Body of pancreas (tissue), 4 donors: ENCODE results near the gene CLIP4. TPM values are rescaled to one million over a fixed set of nuclear protein-coding genes. Genes with fewer than 3 reads are reported as not detected.
A peak's percentile ranks its signal among the peaks of the same experiment; 100 is the strongest.

Source experiments
- ATAC-seq: fragments of 150-250 bp; one replicate; pipeline ENCODE4 v1.9.1; 2016
- DNase-seq, 4 donors: peaks; one replicate each; pipeline ENCODE4 v3.0.0-alpha.2; 2019
- H3K27ac ChIP-seq, 4 donors: fragments of 200-600 bp; sonication (generic); 1 replicate in 3 of 4; 2 replicates in 1 of 4; pipeline versions ENCODE4 v1.5.1 to v1.6.1; 2016 to 2019; ENCODE audit warnings: mild to moderate bottlenecking in 1 of 4, mixed read lengths in 1 of 4, moderate library complexity in 1 of 4
- H3K27me3 ChIP-seq, 2 donors: fragments of 200-600 bp; sonication (generic); one replicate each; pipeline ENCODE4 v1.6.0; 2016; ENCODE audit warnings: mild to moderate bottlenecking in 1 of 2
- H3K36me3 ChIP-seq, 2 donors: fragments of 200-600 bp; sonication (generic); replicated peaks in 1 of 2; 2 replicates each; pipeline ENCODE4 v1.5.1; 2016; ENCODE audit warnings: low read depth in 2 of 2; ENCODE audit not compliant: insufficient read depth in 1 of 2
- H3K4me1 ChIP-seq: fragments of 200-600 bp; sonication (generic); one replicate; pipeline ENCODE4 v1.6.0; 2016
- H3K4me3 ChIP-seq, 2 donors: fragments of 200-600 bp; sonication (generic); 1 replicate in 1 of 2; 2 replicates in 1 of 2; pipeline ENCODE4 v1.5.1; 2016 to 2019
- H3K9me3 ChIP-seq, 3 donors: fragments of 200-600 bp; sonication (generic); 1 replicate in 2 of 3; 2 replicates in 1 of 3; pipeline ENCODE4 v1.5.1; 2016
- POLR2A ChIP-seq, 3 donors: fragments of 450-650 bp; IDR thresholded peaks; one replicate each; pipeline ENCODE4 v1.6.1; 2016; ENCODE audit warnings: antibody characterized with exemption in 3 of 3, mild to moderate bottlenecking in 2 of 3
- WGBS, 2 donors: methylation state at CpG; one replicate each; pipeline ENCODE4 v1.1.5; 2017; 5-methylcytosine and 5-hydroxymethylcytosine counted together
- intact Hi-C: fragments of 100-400 bp; cut with DNase I; formaldehyde crosslinking; loops from one replicate; pipeline ENCODE4 v1.15.1; 2023
- total RNA-seq, 2 donors: library from RNA; depleted of rRNA; stranded (reverse); fragments of >200 nt; gene quantifications; one replicate each; pipeline ENCODE4 v1.1.0, GENCODE V29; 2016
- TF ChIP-seq, protein P1 (sequence below), 7 experiments: fragments of 450-650 bp in 4 of 7; fragments of 200-600 bp in 3 of 7; sonication (generic) in 3 of 7; IDR thresholded peaks; one replicate each; pipeline ENCODE4 v1.5.1; 2016 to 2019; ENCODE audit warnings: antibody characterized with exemption in 7 of 7

The CLIP4 gene
- total RNA-seq, 2 donors from 2014 or later, result 17.5 to 19.7 TPM

DNA sequence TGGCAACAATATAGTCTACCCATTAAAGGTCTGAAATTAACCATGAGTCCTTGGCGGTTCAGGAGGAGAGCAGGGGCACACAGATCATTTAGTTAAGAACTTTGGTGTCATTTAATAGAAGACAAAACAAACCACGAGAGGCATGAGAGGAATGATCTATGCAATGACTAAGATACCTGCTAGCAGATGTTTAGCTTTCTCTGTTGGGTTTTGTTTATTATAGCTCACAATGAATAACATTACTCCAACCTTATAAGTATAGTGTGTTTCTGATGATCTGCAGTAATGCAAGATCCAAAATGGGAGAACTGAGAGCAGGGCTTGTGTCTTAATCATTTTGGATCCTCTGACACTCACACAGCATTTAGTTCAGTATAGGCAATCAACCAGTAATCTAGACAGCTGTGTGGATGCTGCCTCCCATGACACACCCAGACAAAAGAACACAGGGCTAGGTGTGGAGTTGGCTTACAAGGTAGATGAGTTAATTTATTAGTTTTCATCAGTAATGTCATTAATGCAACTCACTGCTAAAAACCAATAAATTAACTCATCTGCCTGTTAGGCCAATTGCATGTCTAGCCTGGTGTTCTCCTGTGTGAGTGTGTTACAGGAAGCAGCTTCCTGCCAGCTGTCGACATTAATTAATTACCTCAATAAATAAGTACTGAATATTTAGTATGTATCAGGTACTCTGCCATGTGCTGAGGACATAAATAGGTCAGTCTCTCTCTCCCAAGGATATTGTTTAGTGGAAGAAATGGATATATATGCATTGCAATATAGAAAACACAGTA lies 92.3 kb downstream of the CLIP4 start:
- DNase-seq (no peak), ATAC-seq (no peak)
- WGBS, 2 donors, result 68 to 78% methylated on average over 3 of the region's 3 CpGs
- Histone ChIP-seq H3K9me3 (no peaks in the 10 kb centered on the region), H3K4me1 (no peaks in the 10 kb centered on the region), H3K27me3 (no peaks in the 10 kb centered on the region), H3K27ac (no peak overlapping the region), H3K36me3 (no peaks in the 10 kb centered on the region), H3K4me3 (no peak overlapping the region)
- intact Hi-C loops, result no loop called here
- TF ChIP-seq POLR2A (IDR thresholded peaks at IDR 0.05), result no peak
- TF ChIP-seq, protein P1, sequence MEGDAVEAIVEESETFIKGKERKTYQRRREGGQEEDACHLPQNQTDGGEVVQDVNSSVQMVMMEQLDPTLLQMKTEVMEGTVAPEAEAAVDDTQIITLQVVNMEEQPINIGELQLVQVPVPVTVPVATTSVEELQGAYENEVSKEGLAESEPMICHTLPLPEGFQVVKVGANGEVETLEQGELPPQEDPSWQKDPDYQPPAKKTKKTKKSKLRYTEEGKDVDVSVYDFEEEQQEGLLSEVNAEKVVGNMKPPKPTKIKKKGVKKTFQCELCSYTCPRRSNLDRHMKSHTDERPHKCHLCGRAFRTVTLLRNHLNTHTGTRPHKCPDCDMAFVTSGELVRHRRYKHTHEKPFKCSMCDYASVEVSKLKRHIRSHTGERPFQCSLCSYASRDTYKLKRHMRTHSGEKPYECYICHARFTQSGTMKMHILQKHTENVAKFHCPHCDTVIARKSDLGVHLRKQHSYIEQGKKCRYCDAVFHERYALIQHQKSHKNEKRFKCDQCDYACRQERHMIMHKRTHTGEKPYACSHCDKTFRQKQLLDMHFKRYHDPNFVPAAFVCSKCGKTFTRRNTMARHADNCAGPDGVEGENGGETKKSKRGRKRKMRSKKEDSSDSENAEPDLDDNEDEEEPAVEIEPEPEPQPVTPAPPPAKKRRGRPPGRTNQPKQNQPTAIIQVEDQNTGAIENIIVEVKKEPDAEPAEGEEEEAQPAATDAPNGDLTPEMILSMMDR (IDR thresholded peaks at IDR 0.05), result no peak

- H3K4me1 ChIP-seq, result no peaks in the 10 kb centered on the region
- ATAC-seq (no peak), DNase-seq (no peak)
- no peaks in the 10 kb centered on the region for H3K27me3 ChIP-seq
- no peaks in the 10 kb centered on the region for H3K9me3 ChIP-seq
- no peak overlapping the region for H3K4me3 ChIP-seq
- intact Hi-C loops, result no loop called here
- TF ChIP-seq, protein P1 (IDR thresholded peaks at IDR 0.05), result no peak
- no peak for TF ChIP-seq POLR2A (IDR thresholded peaks at IDR 0.05)
- H3K27ac ChIP-seq, result no peak overlapping the region
- no peaks in the 10 kb centered on the region for H3K36me3 ChIP-seq
- WGBS, 2 donors, result 89 to 94% methylated on average over 5 of the region's 5 CpGs
These were observed 94.3 kb downstream of the CLIP4 start for GRCh38 chr2:29209551-29209950.

DNA sequence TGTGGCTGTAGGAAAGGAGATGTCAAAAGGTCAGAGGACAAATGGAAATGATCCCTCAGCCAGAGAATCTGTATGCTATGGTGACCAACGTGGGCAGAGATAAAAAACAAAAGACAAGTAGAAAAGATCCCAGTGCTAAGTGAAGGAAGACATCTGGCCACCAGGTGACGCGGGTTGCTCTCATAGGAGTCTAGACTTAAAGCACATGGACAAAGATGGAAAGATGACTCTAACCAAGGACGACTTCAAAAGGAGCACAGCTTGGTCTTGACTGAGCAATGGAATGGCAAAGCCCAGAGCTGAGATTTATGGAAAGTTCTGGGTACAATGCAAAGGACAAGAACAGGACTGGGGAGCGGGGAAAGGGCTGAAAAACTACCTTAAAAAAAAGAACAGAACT lies 96.8 kb downstream of the CLIP4 start:
- H3K36me3 ChIP-seq, result no peaks in the 10 kb centered on the region
- DNase-seq (no peak), ATAC-seq (no peak)
- intact Hi-C loops, result no loop called here
- no peaks in the 10 kb centered on the region for H3K27me3 ChIP-seq
- no peak overlapping the region for H3K27ac ChIP-seq
- no peak overlapping the region for H3K4me3 ChIP-seq
- TF ChIP-seq, protein P1 (IDR thresholded peaks at IDR 0.05), result peak in 1 of 7 experiments; percentile 29
- TF ChIP-seq POLR2A (IDR thresholded peaks at IDR 0.05), result no peak
- no peaks in the 10 kb centered on the region for H3K9me3 ChIP-seq
- WGBS, 2 donors, result 52 to 59% methylated on average over 5 of the region's 5 CpGs
- H3K4me1 ChIP-seq, result no peaks in the 10 kb centered on the region

- no peaks in the 10 kb centered on the region for H3K4me1 ChIP-seq
- H3K36me3 ChIP-seq, result no peaks in the 10 kb centered on the region
- H3K27ac ChIP-seq, result no peak overlapping the region
- DNase-seq (no peak), ATAC-seq (no peak)
- no peaks in the 10 kb centered on the region for H3K9me3 ChIP-seq
- intact Hi-C loops, result no loop called here
- no peak for TF ChIP-seq POLR2A (IDR thresholded peaks at IDR 0.05)
- TF ChIP-seq, protein P1 (IDR thresholded peaks at IDR 0.05), result no peak
- no peak overlapping the region for H3K4me3 ChIP-seq
- 52 to 62% methylated on average over 9 of the region's 9 CpGs for WGBS, 2 donors
- H3K27me3 ChIP-seq, result no peaks in the 10 kb centered on the region
These were observed 98.7 kb downstream of the CLIP4 start for GRCh38 chr2:29213888-29214291.

GRCh38 chr2:29215073-29215472 lies 99.9 kb downstream of the CLIP4 start:
- H3K9me3 ChIP-seq, result no peaks in the 10 kb centered on the region
- intact Hi-C loops, result no loop called here
- no peaks in the 10 kb centered on the region for H3K27me3 ChIP-seq

More at GRCh38 chr2:29215073-29215472, 99.9 kb downstream of the CLIP4 start:
- ATAC-seq, result no peak
- H3K4me3 ChIP-seq, result no peak overlapping the region
- DNase-seq, result no peak
- no peak overlapping the region for H3K27ac ChIP-seq
- no peaks in the 10 kb centered on the region for H3K36me3 ChIP-seq
- H3K4me1 ChIP-seq, result no peaks in the 10 kb centered on the region
- WGBS, 2 donors, result 76 to 86% methylated on average over 2 to 5 of the region's 5 CpGs
- TF ChIP-seq, protein P1 (IDR thresholded peaks at IDR 0.05), result no peak
- TF ChIP-seq POLR2A (IDR thresholded peaks at IDR 0.05), result no peak
